ENCODE measurements around the gene MTAP. TPM values are rescaled to one million over a fixed set of nuclear protein-coding genes. Genes with fewer than 3 reads are reported as not detected.

MTAP gene
- total RNA-seq, 1 experiment from 2014 or later = 102 TPM

DNA sequence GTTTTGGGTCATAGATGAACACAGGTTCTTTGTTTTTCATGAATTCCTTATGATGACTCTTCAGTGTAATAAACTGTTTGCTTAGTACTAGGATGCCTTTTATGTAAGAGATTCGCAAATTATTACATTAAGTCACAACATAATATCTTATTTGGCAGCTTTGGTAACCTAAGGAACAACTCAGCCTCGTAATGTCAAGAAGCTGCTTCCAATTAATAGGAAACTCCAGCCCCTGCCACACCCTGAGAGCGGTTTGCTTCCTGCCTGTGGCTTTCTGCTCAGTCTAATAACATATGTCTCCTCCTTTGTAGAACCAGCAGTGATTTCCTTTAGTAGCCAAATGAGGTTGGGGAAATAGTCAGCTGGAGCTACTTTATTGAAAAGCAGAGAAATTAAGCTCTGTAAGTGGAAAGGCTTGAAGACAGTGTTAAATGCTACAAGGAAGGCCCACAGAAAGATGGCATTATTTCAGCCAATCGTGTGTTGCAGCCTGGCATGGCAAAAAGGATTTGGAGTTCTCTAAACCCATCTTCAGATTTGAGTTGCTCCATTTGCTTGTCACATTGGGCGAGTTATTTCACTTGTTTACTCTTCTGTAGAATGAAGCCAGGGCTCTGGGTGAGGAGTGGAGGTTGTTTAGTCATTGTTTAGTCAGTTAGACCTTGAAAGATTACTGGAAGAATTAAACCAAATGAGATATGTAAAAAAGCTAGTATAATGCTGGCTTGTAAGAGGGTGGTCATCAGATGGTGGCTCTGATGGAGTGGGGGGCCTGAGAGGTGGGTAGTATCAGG, 54.1 kb downstream of the MTAP start:
- Histone ChIP-seq H3K4ac (ENCODE audit: low read depth, low read length) (no peak overlapping the region), H3K23me2 (ENCODE audit: insufficient read length, low read depth, low read length, poor library complexity, severe bottlenecking) (no peaks in the 10 kb centered on the region), H4K91ac (ENCODE audit: insufficient read length, low read depth, low read length) (no peak overlapping the region), H2BK12ac (ENCODE audit: insufficient read length, low read depth, low read length) (no peak overlapping the region), H2AK5ac (ENCODE audit: insufficient read length, low read length) (no peak overlapping the region), H4K20me1 (ENCODE audit: control insufficient read depth, insufficient read depth, insufficient read length) (no peaks in the 10 kb centered on the region), H3K14ac (ENCODE audit: insufficient read depth, low read length) (no peak overlapping the region), H3K79me2 (ENCODE audit: insufficient read depth, low read length) (no peaks in the 10 kb centered on the region), H3K4me1 (ENCODE audit: insufficient read depth, low read length) (no peaks in the 10 kb centered on the region), H2BK20ac (ENCODE audit: low read depth, low read length, poor library complexity, severe bottlenecking) (no peak overlapping the region), H3K9ac (ENCODE audit: extremely low read depth, insufficient read length, low read length) (no peak overlapping the region), H3T11ph (ENCODE audit: low read length) (no peak overlapping the region), H3K9me3 (ENCODE audit: control insufficient read depth, low read depth, low read length) (no peaks in the 10 kb centered on the region), H2BK15ac (ENCODE audit: low read depth, low read length) (no peak overlapping the region), H2BK120ac (ENCODE audit: low read depth, low read length, poor library complexity, severe bottlenecking) (no peak overlapping the region), H3K4me2 (ENCODE audit: insufficient read depth, insufficient read length, low read length) (no peak overlapping the region), H2BK5ac (ENCODE audit: insufficient read length, low read length) (no peak overlapping the region), H3K27me3 (ENCODE audit: insufficient read depth, low read length) (no peaks in the 10 kb centered on the region), H3K23ac (ENCODE audit: insufficient read length, low read depth, low read length) (no peak overlapping the region), H3K27ac (ENCODE audit: insufficient read length, low read depth, low read length) (no peak overlapping the region), H4K8ac (replicated peaks; ENCODE audit: insufficient read length, low read depth, low read length) (no peak overlapping the region), H3K79me1 (ENCODE audit: insufficient read depth, low read depth, low read length, poor library complexity, severe bottlenecking) (peaks cover 3% of the 10 kb centered on the region), H3K56ac (ENCODE audit: insufficient read length, low read depth, low read length) (no peak overlapping the region), H2AFZ (ENCODE audit: low read length) (no peak overlapping the region), H4K5ac (ENCODE audit: insufficient read length, low read depth, low read length) (no peak overlapping the region), H3K18ac (ENCODE audit: insufficient read length, low read depth, low read length) (no peak overlapping the region)
- H3K4me1 Mint-ChIP-seq = no peaks in the 10 kb centered on the region
- H3K36me3 Mint-ChIP-seq (ENCODE audit: insufficient read depth in 1 of 3, low read depth in 3 of 3) = peaks cover 49 to 92% (median 59%) of the 10 kb centered on the region in 3 experiments
- no peak overlapping the region for H3K4me3 Mint-ChIP-seq
- peak overlapping the region in 1 of 3 experiments; percentile 20; a peak in 1 of 7 replicates for H3K27ac Mint-ChIP-seq
- H3K27me3 Mint-ChIP-seq (ENCODE audit: low read depth) = no peaks in the 10 kb centered on the region
- no peak for DNase-seq
- no CpG with 5 or more reads among the region's 5 CpGs for WGBS (ENCODE audit: extremely low coverage, insufficient read length, low lambda C conversion rate)
- no peaks in the 10 kb centered on the region for H3K9me3 Mint-ChIP-seq
- TF ChIP-seq, protein P1, sequence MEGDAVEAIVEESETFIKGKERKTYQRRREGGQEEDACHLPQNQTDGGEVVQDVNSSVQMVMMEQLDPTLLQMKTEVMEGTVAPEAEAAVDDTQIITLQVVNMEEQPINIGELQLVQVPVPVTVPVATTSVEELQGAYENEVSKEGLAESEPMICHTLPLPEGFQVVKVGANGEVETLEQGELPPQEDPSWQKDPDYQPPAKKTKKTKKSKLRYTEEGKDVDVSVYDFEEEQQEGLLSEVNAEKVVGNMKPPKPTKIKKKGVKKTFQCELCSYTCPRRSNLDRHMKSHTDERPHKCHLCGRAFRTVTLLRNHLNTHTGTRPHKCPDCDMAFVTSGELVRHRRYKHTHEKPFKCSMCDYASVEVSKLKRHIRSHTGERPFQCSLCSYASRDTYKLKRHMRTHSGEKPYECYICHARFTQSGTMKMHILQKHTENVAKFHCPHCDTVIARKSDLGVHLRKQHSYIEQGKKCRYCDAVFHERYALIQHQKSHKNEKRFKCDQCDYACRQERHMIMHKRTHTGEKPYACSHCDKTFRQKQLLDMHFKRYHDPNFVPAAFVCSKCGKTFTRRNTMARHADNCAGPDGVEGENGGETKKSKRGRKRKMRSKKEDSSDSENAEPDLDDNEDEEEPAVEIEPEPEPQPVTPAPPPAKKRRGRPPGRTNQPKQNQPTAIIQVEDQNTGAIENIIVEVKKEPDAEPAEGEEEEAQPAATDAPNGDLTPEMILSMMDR (conservative IDR thresholded peaks at IDR 0.05) = no peak

All from H9 (cell line).